Measurements from ENCODE around the gene CYTH3.
"Not testable (repeated sequence)": the region's sequence is repeated elsewhere in the genome, so short reads cannot be mapped to it uniquely, and the experiment has no call there.

CYTH3 gene

GRCh38 chr7:6256677-6257535 lies 15.5 kb downstream of the CYTH3 start:
- DNase-seq, result no peak

GRCh38 chr7:6256109-6256483 lies 16.3 kb downstream of the CYTH3 start:
- DNase-seq, result no peak

GRCh38 chr7:6254866-6255265 lies 17.6 kb downstream of the CYTH3 start:
- no peak for DNase-seq

GRCh38 chr7:6252748-6253147 lies 19.7 kb downstream of the CYTH3 start:
- DNase-seq, result no peak

- no peak for DNase-seq
Measured at GRCh38 chr7:6252341-6252746, 20.1 kb downstream of the CYTH3 start.

- no peak for DNase-seq
Measured at GRCh38 chr7:6251653-6252052, 20.8 kb downstream of the CYTH3 start.

GRCh38 chr7:6250364-6250833 lies 22.0 kb downstream of the CYTH3 start:
- no peak for DNase-seq

- no peak for DNase-seq
Measured at GRCh38 chr7:6249043-6249442, 23.4 kb downstream of the CYTH3 start.

- no peak for DNase-seq
Measured at GRCh38 chr7:6248581-6248980, 23.8 kb downstream of the CYTH3 start.

- DNase-seq, result no peak
Measured at GRCh38 chr7:6246251-6246917, 26.0 kb downstream of the CYTH3 start.

- DNase-seq, result no peak
Measured at GRCh38 chr7:6244021-6244420, 28.4 kb downstream of the CYTH3 start.

GRCh38 chr7:6243168-6243567 lies 29.3 kb downstream of the CYTH3 start:
- no peak for DNase-seq

GRCh38 chr7:6242561-6242960 lies 29.9 kb downstream of the CYTH3 start:
- DNase-seq, result no peak

- DNase-seq, result no peak
Measured at GRCh38 chr7:6241607-6241973, 30.8 kb downstream of the CYTH3 start.

- no peak for DNase-seq
Measured at GRCh38 chr7:6238309-6238925, 34.0 kb downstream of the CYTH3 start.

GRCh38 chr7:6237730-6238129 lies 34.7 kb downstream of the CYTH3 start:
- no peak for DNase-seq

- DNase-seq, result no peak
Measured at GRCh38 chr7:6237011-6237410, 35.4 kb downstream of the CYTH3 start.

- DNase-seq, result no peak
Measured at GRCh38 chr7:6235029-6235871, 37.2 kb downstream of the CYTH3 start.

- no peak for DNase-seq
Measured at GRCh38 chr7:6234384-6234783, 38.0 kb downstream of the CYTH3 start.

GRCh38 chr7:6232534-6232933 lies 39.9 kb downstream of the CYTH3 start:
- DNase-seq, result no peak

- no peak for DNase-seq
Measured at GRCh38 chr7:6232116-6232515, 40.3 kb downstream of the CYTH3 start.

GRCh38 chr7:6231184-6231583 lies 41.2 kb downstream of the CYTH3 start:
- DNase-seq, result no peak

- not testable (repeated sequence) for DNase-seq
Measured at GRCh38 chr7:6229284-6229683, 43.1 kb downstream of the CYTH3 start.

Measured in NCI-H510A treated with DMSO at 0.1 percent for 48 hours (cell line).